Endothelial cell of umbilical vein (primary cell): Measurements from ENCODE around the gene MTREX. TPM values are rescaled to one million over a fixed set of nuclear protein-coding genes. Genes with fewer than 3 reads are reported as not detected.

Experiments
- BruUV-seq: library from RNA; stranded (reverse); fragments of 400-500 nt; replicated peaks from 2 replicates; lab custom pipeline; 2021; lab: Mats Ljungman, UMichigan
- CTCF ChIA-PET: fragments of 300-600, 350-600 bp; sonication (Branson Sonifier 250); formaldehyde crosslinking; loops from one replicate; lab custom pipeline; 2021; ENCODE audit warnings: antibody characterized with exemption, inconsistent platforms; lab: Charles Lee
- POLR2A ChIA-PET: fragments of 300-600, 350-600 bp; sonication (Branson Sonifier 250); formaldehyde crosslinking; loops from one replicate; lab custom pipeline; 2021; ENCODE audit warnings: antibody characterized with exemption, inconsistent platforms; lab: Charles Lee
- DNase-seq: peaks from one replicate; pipeline ENCODE4 v3.0.0-alpha.2; 2011; ENCODE audit warnings: low read depth, low spot score
- FAIRE-seq: peaks from 2 replicates; lab custom pipeline; 2011; peaks lifted over from hg19 to GRCh38; lab: Jason Lieb, UNC
- H2AFZ ChIP-seq: 2 replicates; pipeline ENCODE4 v1.6.0; 2012; ENCODE audit warnings: low read depth, low read length, control low read depth, inconsistent platforms
- H3K27ac ChIP-seq: 2 replicates; pipeline ENCODE4 v1.5.1; 2011; ENCODE audit warnings: low read depth, mild to moderate bottlenecking, control low read depth, low read length, moderate library complexity; ENCODE audit not compliant: insufficient read depth
- H3K27me3 ChIP-seq, 2 experiments: 2 replicates each; pipeline versions ENCODE4 v1.6.0 to v1.6.1; 2011; ENCODE audit warnings: low read length in 2 of 2, mixed read lengths in 1 of 2; ENCODE audit not compliant: control insufficient read depth in 2 of 2, insufficient read depth in 2 of 2
- H3K36me3 ChIP-seq, 2 experiments: 2 replicates in 1 of 2; 3 replicates in 1 of 2; pipeline ENCODE4 v1.5.1; 2011; ENCODE audit warnings: low read length in 2 of 2, mild to moderate bottlenecking in 1 of 2, moderate library complexity in 1 of 2; ENCODE audit not compliant: control insufficient read depth in 2 of 2, insufficient read depth in 2 of 2; ENCODE audit errors: extremely low read depth in 1 of 2
- H3K4me1 ChIP-seq: 3 replicates; pipeline ENCODE4 v1.5.1; 2011; ENCODE audit warnings: mild to moderate bottlenecking, low read length; ENCODE audit not compliant: control insufficient read depth, insufficient read depth; ENCODE audit errors: extremely low read depth
- H3K4me2 ChIP-seq: 2 replicates; pipeline ENCODE4 v1.6.1; 2011; ENCODE audit warnings: low read length, control low read depth, mixed read lengths; ENCODE audit not compliant: insufficient read depth
- H3K4me3 ChIP-seq, 3 experiments: fragments of 200-600 bp in 1 of 3; sonication (generic), shearing (Covaris generic) in 1 of 3; replicated peaks in 1 of 3; 2 replicates each; pipeline ENCODE4 v1.5.1; 2011 to 2016; ENCODE audit warnings: control low read depth in 3 of 3, low read length in 3 of 3, mild to moderate bottlenecking in 2 of 3, inconsistent platforms in 1 of 3, low read depth in 1 of 3, moderate library complexity in 1 of 3; ENCODE audit not compliant: insufficient read depth in 1 of 3
- H3K79me2 ChIP-seq: 2 replicates; pipeline ENCODE4 v1.6.0; 2012; ENCODE audit warnings: low read length, inconsistent platforms; ENCODE audit not compliant: control insufficient read depth, insufficient read depth
- H3K9ac ChIP-seq: replicated peaks from 2 replicates; pipeline ENCODE3; 2011; ENCODE audit warnings: low read length, control low read depth; ENCODE audit not compliant: insufficient read depth; ENCODE audit errors: extremely low read depth
- H3K9me1 ChIP-seq: replicated peaks from 3 replicates; pipeline ENCODE4 v1.6.0; 2011; ENCODE audit warnings: mild to moderate bottlenecking, low read length; ENCODE audit not compliant: control insufficient read depth, insufficient read depth; ENCODE audit errors: extremely low read depth
- H3K9me3 ChIP-seq: replicated peaks from 2 replicates; pipeline ENCODE4 v1.5.1; 2012; ENCODE audit warnings: low read length, inconsistent platforms; ENCODE audit not compliant: control insufficient read depth, insufficient read depth
- H4K20me1 ChIP-seq: replicated peaks from 2 replicates; pipeline ENCODE3; 2011; ENCODE audit warnings: mild to moderate bottlenecking, low read length; ENCODE audit not compliant: control insufficient read depth, insufficient read depth; ENCODE audit errors: extremely low read depth
- CTCF ChIP-seq, 2 donors: IDR thresholded peaks; 1 replicate in 1 of 2; 2 replicates in 1 of 2; pipeline ENCODE4 v1.5.1; 2011; ENCODE audit warnings: low read length in 2 of 2, mild to moderate bottlenecking in 2 of 2, moderate library complexity in 2 of 2, control low read depth in 1 of 2, inconsistent platforms in 1 of 2, low read depth in 1 of 2; ENCODE audit not compliant: insufficient read depth in 1 of 2; ENCODE audit errors: extremely low read depth in 1 of 2
- EZH2 ChIP-seq: IDR thresholded peaks from 2 replicates; pipeline ENCODE4 v1.6.1; 2012; ENCODE audit warnings: borderline replicate concordance, low read depth, mild to moderate bottlenecking, moderate library complexity, low read length, inconsistent platforms; ENCODE audit not compliant: severe bottlenecking
- FOS ChIP-seq: IDR thresholded peaks from 2 replicates; pipeline ENCODE4 v1.6.1; 2011; ENCODE audit warnings: mild to moderate bottlenecking, low read length, moderate library complexity, borderline replicate concordance; ENCODE audit not compliant: insufficient read depth
- GATA2 ChIP-seq: IDR thresholded peaks from 2 replicates; pipeline ENCODE4 v1.7.0; 2011; ENCODE audit warnings: low read depth, mild to moderate bottlenecking, moderate library complexity, mixed read lengths, low read length; ENCODE audit not compliant: insufficient read length, insufficient read depth
- JUN ChIP-seq: IDR thresholded peaks from 2 replicates; pipeline ENCODE4 v1.6.1; 2011; ENCODE audit warnings: borderline replicate concordance, low read depth; ENCODE audit not compliant: insufficient read length, insufficient read depth
- MAX ChIP-seq: IDR thresholded peaks from 2 replicates; pipeline ENCODE4 v1.6.1; 2011; ENCODE audit not compliant: insufficient read depth, insufficient read length
- MYC ChIP-seq: IDR thresholded peaks from one replicate; pipeline ENCODE4 v1.6.1; 2011; ENCODE audit warnings: mild to moderate bottlenecking, low read depth, low read length
- POLR2A ChIP-seq: IDR thresholded peaks from 2 replicates; pipeline ENCODE4 v1.6.1; 2012; ENCODE audit warnings: low read depth, mild to moderate bottlenecking, control low read depth, low read length
- POLR2AphosphoS5 ChIP-seq: IDR thresholded peaks from 2 replicates; pipeline ENCODE4 v1.6.1; 2012; ENCODE audit warnings: low read depth, mild to moderate bottlenecking, control low read depth, low read length, moderate library complexity; ENCODE audit not compliant: insufficient read depth
- dilution Hi-C: fragments of 300-500 bp; cut with MboI; formaldehyde crosslinking; loops from one replicate; pipeline ENCODE4 v1.15.0; 2019; ENCODE audit warnings: low sequenced_read_pairs; ENCODE audit not compliant: extremely low pct_ligation_motif_present
- intact Hi-C: fragments of 100-400 bp; cut with micrococcal nuclease; formaldehyde crosslinking; loops from one replicate; pipeline ENCODE4 v1.10.0; 2022
- polyA plus RNA-seq, 4 experiments: library from polyadenylated mRNA; depleted of rRNA in 3 of 4; stranded (reverse) in 3 of 4; unstranded in 1 of 4; fragments of >200 nt; gene quantifications; 2 replicates each; pipeline versions ENCODE4 v1.2.1 to v1.2.3, GENCODE V29; 2011 to 2012; ENCODE audit warnings: missing spikeins in 1 of 4
- total RNA-seq: library from RNA; stranded (reverse); gene quantifications from 2 replicates; pipeline ENCODE4 v1.2.3, GENCODE V29; 2021

MTREX gene
- total and polyA plus RNA-seq, 2 donors (not counting 3 experiments of a cell fraction or from before 2014, with no cell fraction given): 9.8 to 76.3 TPM

- intact Hi-C loops: loop anchor here (5.0 kb wide), 2 partner anchors 193 to 513 kb away; no protein-coding TSS in a partner anchor
- H2AFZ ChIP-seq: no peak overlapping the region
- no peaks in the 10 kb centered on the region for H3K79me2 ChIP-seq
- H3K9ac ChIP-seq: no peak overlapping the region
- POLR2A ChIA-PET: no interaction called here
- H3K9me3 ChIP-seq: no peaks in the 10 kb centered on the region
- H3K27me3 ChIP-seq: no peaks in the 10 kb centered on the region
- H3K27ac ChIP-seq: no peak overlapping the region
- DNase-seq (no peak), FAIRE-seq (no peak)
- no peaks in the 10 kb centered on the region for H3K4me1 ChIP-seq
- H3K36me3 ChIP-seq: peaks cover 1 to 9% of the 10 kb centered on the region in 2 experiments
- H4K20me1 ChIP-seq: no peaks in the 10 kb centered on the region
- CTCF ChIA-PET: interaction anchor here (1.2 to 2.9 kb wide), 3 partner anchors 8 to 282 kb away, joined by 3 to 17 read pairs (median 4); no protein-coding TSS in a partner anchor
- H3K4me2 ChIP-seq: no peak overlapping the region
- H3K9me1 ChIP-seq: no peaks in the 10 kb centered on the region
- H3K4me3 ChIP-seq: no peak overlapping the region
- BruUV-seq: no TSS peak
- TF ChIP-seq FOS (no peak), POLR2A (no peak)
- dilution Hi-C loops: no loop called here
These were observed 102.0 kb downstream of the MTREX start for GRCh38 chr5:55409775-55410174.

- Histone ChIP-seq H4K20me1 (no peaks in the 10 kb centered on the region), H3K4me1 (no peaks in the 10 kb centered on the region), H3K27me3 (no peaks in the 10 kb centered on the region), H3K9me3 (no peaks in the 10 kb centered on the region), H3K36me3 (peaks cover 1 to 13% of the 10 kb centered on the region in 2 experiments), H3K9ac (no peak overlapping the region), H3K9me1 (no peaks in the 10 kb centered on the region), H2AFZ (no peak overlapping the region), H3K4me2 (no peak overlapping the region), H3K4me3 (no peak overlapping the region), H3K79me2 (no peaks in the 10 kb centered on the region), H3K27ac (no peak overlapping the region)
- TF ChIP-seq POLR2AphosphoS5 (no peak), POLR2A (no peak), CTCF (IDR thresholded peaks at IDR 0.05; ENCODE audit: extremely low read depth in 1 of 2, insufficient read depth in 1 of 2, low read depth in 1 of 2, low read length in 2 of 2) (no peak), MAX (no peak), EZH2 (no peak), GATA2 (no peak), FOS (no peak), MYC (no peak), JUN (no peak)
- intact Hi-C loops: loop anchor here (5.0 kb wide), 1 partner anchor 511 kb away; no protein-coding TSS in a partner anchor
- no peak for FAIRE-seq
- no TSS peak for BruUV-seq
- no peak for DNase-seq
- dilution Hi-C loops: no loop called here
- ChIA-PET POLR2A (no interaction called here), CTCF (interaction anchor here (1.5 kb wide), 1 partner anchor 9 kb away, joined by 3 read pairs; no protein-coding TSS in a partner anchor)
These were observed 103.1 kb downstream of the MTREX start for GRCh38 chr5:55410845-55411244.
